CD8-positive, alpha-beta memory T cell (primary cell): Measurements from ENCODE around the gene TMEM176A. TPM values are rescaled to one million over a fixed set of nuclear protein-coding genes. Genes with fewer than 3 reads are reported as not detected.

Experiments used
- CTCF ChIA-PET: fragments of 350-600 bp; sonication (Branson Sonifier 250); formaldehyde crosslinking; loops from one replicate; lab custom pipeline; 2021; ENCODE audit warnings: antibody characterized with exemption; lab: Charles Lee
- POLR2A ChIA-PET: fragments of 350-600 bp; sonication (Branson Sonifier 250); formaldehyde crosslinking; loops from one replicate; lab custom pipeline; 2021; ENCODE audit warnings: antibody characterized with exemption; lab: Charles Lee
- DNase-seq, 5 donors: peaks; one replicate each; pipeline versions ENCODE4 v3.0.0 to v3.0.0-alpha.2; 2020 to 2022; ENCODE audit warnings: mixed read lengths in 1 of 5
- H3K27ac ChIP-seq: one replicate; pipeline ENCODE4 v1.7.0; 2013; ENCODE audit warnings: low read depth, mild to moderate bottlenecking, low read length, moderate library complexity
- H3K27me3 ChIP-seq: 2 replicates; pipeline ENCODE4 v1.7.0; 2013; ENCODE audit warnings: low read length, mild to moderate bottlenecking; ENCODE audit not compliant: insufficient read depth, poor library complexity, severe bottlenecking
- H3K36me3 ChIP-seq: 2 replicates; pipeline ENCODE4 v1.7.0; 2013; ENCODE audit warnings: mild to moderate bottlenecking, low read length, moderate library complexity; ENCODE audit not compliant: insufficient read depth
- H3K4me1 ChIP-seq: 2 replicates; pipeline ENCODE4 v1.7.0; 2013; ENCODE audit warnings: mild to moderate bottlenecking, low read length, moderate library complexity; ENCODE audit not compliant: insufficient read depth
- H3K4me3 ChIP-seq: 2 replicates; pipeline ENCODE4 v1.7.0; 2013; ENCODE audit warnings: mild to moderate bottlenecking, low read length
- H3K9me3 ChIP-seq: 2 replicates; pipeline ENCODE4 v1.7.0; 2013; ENCODE audit warnings: mild to moderate bottlenecking, low read length
- H3K27ac Mint-ChIP-seq, 8 donors: one replicate each; pipeline ENCODE4 v1.8.0; 2020 to 2021; ENCODE audit warnings: mixed read lengths in 8 of 8, mild to moderate bottlenecking in 6 of 8, inconsistent platforms in 3 of 8, moderate library complexity in 3 of 8
- H3K27me3 Mint-ChIP-seq, 2 donors: one replicate each; pipeline ENCODE4 v1.8.0; 2020 to 2021; ENCODE audit warnings: mixed read lengths in 2 of 2, mild to moderate bottlenecking in 1 of 2, moderate library complexity in 1 of 2
- H3K36me3 Mint-ChIP-seq, 3 donors: one replicate each; pipeline ENCODE4 v1.8.0; 2020 to 2021; ENCODE audit warnings: mixed read lengths in 3 of 3, inconsistent platforms in 1 of 3, mild to moderate bottlenecking in 1 of 3
- H3K4me1 Mint-ChIP-seq, 3 donors: one replicate each; pipeline ENCODE4 v1.8.0; 2020 to 2021; ENCODE audit warnings: mixed read lengths in 3 of 3, inconsistent platforms in 1 of 3, mild to moderate bottlenecking in 1 of 3
- H3K4me3 Mint-ChIP-seq, 7 donors: one replicate each; pipeline ENCODE4 v1.8.0; 2020 to 2021; ENCODE audit warnings: mixed read lengths in 7 of 7, mild to moderate bottlenecking in 6 of 7, moderate library complexity in 4 of 7, inconsistent platforms in 2 of 7
- H3K9me3 Mint-ChIP-seq, 5 donors: one replicate each; pipeline ENCODE4 v1.8.0; 2020 to 2022; ENCODE audit warnings: mixed read lengths in 5 of 5, mild to moderate bottlenecking in 3 of 5, moderate library complexity in 2 of 5, inconsistent platforms in 1 of 5
- polyA plus RNA-seq: library from polyadenylated mRNA; unstranded; fragments of 300-500 nt; fragmentation: Illumina TruSeq; gene quantifications from one replicate; pipeline ENCODE4 v1.2.3, GENCODE V29; 2021
- total RNA-seq, 2 experiments: library from RNA; stranded (reverse); gene quantifications; one replicate each; pipeline ENCODE4 v1.2.3, GENCODE V29; 2021

Gene TMEM176A
- total and polyA plus RNA-seq, 3 experiments from 2014 or later = 0.26 TPM; not detected in 2

- no peak overlapping the region for H3K4me3 Mint-ChIP-seq
Observed at GRCh38 chr7:150823484-150824126, 23.0 kb downstream of the TMEM176A start.

DNA sequence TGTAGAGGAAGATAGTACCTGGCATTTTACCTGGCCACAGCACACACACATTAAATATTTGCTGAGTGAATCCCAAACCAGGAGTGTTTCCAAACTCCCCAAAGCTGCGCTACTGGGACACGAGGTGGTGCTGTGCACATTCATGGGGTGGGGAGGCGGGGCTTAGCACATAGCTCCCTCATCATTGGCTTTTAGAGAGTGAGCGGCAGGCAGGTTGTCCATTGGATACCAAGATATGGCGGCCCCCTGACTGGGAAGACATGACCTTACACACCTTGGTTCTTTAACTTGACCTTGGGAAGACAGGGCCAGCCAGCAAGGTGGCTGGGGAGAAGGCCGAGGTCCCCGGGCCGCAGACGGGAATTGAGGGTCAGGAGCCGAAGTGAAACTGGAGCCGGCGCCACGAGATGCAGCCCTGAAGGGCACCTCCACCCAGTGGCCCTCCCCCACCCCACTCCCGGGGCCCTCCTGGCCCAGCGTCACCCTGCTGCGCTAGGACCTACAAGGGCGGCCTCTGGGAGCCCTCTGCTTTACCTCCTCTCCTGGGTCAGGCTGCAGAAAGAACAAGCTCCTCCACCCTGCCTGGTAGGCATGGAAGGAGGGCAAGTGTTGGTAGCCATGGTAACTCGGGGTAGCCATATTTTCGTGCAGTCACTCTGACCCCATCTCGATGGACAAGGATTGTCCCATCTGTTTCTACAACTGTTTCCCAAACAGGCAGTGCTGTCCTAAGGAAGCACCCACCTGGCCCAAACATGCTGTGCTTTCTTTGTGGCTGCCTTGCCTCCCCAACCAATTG is 24.0 kb downstream of the TMEM176A start:
- Mint-ChIP-seq H3K27ac (peak overlapping the region in 2 of 8 donors; percentile 35 to 73), H3K4me1 (no peaks in the 10 kb centered on the region), H3K9me3 (peaks cover 2 to 8% (median 4%) of the 10 kb centered on the region in 5 donors), H3K36me3 (no peaks in the 10 kb centered on the region), H3K27me3 (peaks cover 25 to 47% of the 10 kb centered on the region in 2 donors), H3K4me3 (no peak overlapping the region)
- H3K27me3 ChIP-seq = no peaks in the 10 kb centered on the region
- no peaks in the 10 kb centered on the region for H3K9me3 ChIP-seq
- H3K4me1 ChIP-seq = no peaks in the 10 kb centered on the region
- ChIA-PET POLR2A (no interaction called here), CTCF (no interaction called here)
- no peak overlapping the region for H3K27ac ChIP-seq
- DNase-seq = no peak
- H3K4me3 ChIP-seq = no peak overlapping the region
- no peaks in the 10 kb centered on the region for H3K36me3 ChIP-seq

More at GRCh38 chr7:150823484-150824126, 23.0 kb downstream of the TMEM176A start:
- Histone ChIP-seq H3K27ac (no peak overlapping the region), H3K4me3 (no peak overlapping the region), H3K4me1 (no peaks in the 10 kb centered on the region), H3K27me3 (no peaks in the 10 kb centered on the region), H3K36me3 (no peaks in the 10 kb centered on the region), H3K9me3 (no peaks in the 10 kb centered on the region)
- no peaks in the 10 kb centered on the region for H3K36me3 Mint-ChIP-seq
- DNase-seq = no peak
- ChIA-PET POLR2A (no interaction called here), CTCF (no interaction called here)
- H3K27ac Mint-ChIP-seq = no peak overlapping the region
- H3K9me3 Mint-ChIP-seq = peaks cover 2 to 8% (median 4%) of the 10 kb centered on the region in 5 donors
- peaks cover 25 to 44% of the 10 kb centered on the region in 2 donors for H3K27me3 Mint-ChIP-seq
- no peaks in the 10 kb centered on the region for H3K4me1 Mint-ChIP-seq

- H3K9me3 Mint-ChIP-seq = peaks cover 2 to 8% (median 4%) of the 10 kb centered on the region in 5 donors
- POLR2A ChIA-PET = interaction anchor here (0.6 kb wide), 1 partner anchor 11 kb away, joined by 3 read pairs; no protein-coding TSS in a partner anchor
- H3K36me3 Mint-ChIP-seq = no peaks in the 10 kb centered on the region
Observed at GRCh38 chr7:150826061-150826849, 25.7 kb downstream of the TMEM176A start.

DNA sequence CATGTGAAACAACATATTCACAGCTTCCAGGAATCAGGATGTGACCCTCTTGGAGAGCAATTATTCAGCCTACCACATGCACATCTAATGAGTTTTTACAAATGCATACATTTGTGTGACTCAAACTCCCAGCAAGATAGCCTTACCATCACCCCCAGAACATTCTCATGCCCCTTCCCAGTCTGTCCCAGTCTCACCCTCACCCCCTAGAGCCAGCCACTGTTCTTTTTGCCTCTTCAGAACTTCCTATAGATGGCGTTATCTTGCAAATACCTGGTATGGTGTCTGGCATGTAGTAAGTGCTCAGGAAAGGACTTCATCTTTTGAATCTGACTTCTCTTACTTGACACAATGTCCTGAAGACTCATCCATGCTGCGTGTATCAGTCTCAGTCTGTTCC is 27.8 kb downstream of the TMEM176A start:
- no peak overlapping the region for H3K4me3 ChIP-seq
- no peaks in the 10 kb centered on the region for H3K9me3 ChIP-seq
- peaks cover 26 to 53% of the 10 kb centered on the region in 2 donors for H3K27me3 Mint-ChIP-seq
- H3K36me3 Mint-ChIP-seq = no peaks in the 10 kb centered on the region
- H3K4me3 Mint-ChIP-seq = no peak overlapping the region
- no peaks in the 10 kb centered on the region for H3K4me1 Mint-ChIP-seq
- H3K4me1 ChIP-seq = no peaks in the 10 kb centered on the region
- POLR2A ChIA-PET = no interaction called here
- no peaks in the 10 kb centered on the region for H3K9me3 Mint-ChIP-seq
- DNase-seq = no peak
- CTCF ChIA-PET = no interaction called here
- no peak overlapping the region for H3K27ac Mint-ChIP-seq
- no peaks in the 10 kb centered on the region for H3K27me3 ChIP-seq
- no peaks in the 10 kb centered on the region for H3K36me3 ChIP-seq
- no peak overlapping the region for H3K27ac ChIP-seq

More at GRCh38 chr7:150826061-150826849, 25.7 kb downstream of the TMEM176A start:
- Histone ChIP-seq H3K4me1 (no peaks in the 10 kb centered on the region), H3K27ac (no peak overlapping the region), H3K4me3 (no peak overlapping the region), H3K27me3 (no peaks in the 10 kb centered on the region), H3K36me3 (no peaks in the 10 kb centered on the region), H3K9me3 (no peaks in the 10 kb centered on the region)
- Mint-ChIP-seq H3K4me1 (no peaks in the 10 kb centered on the region), H3K4me3 (no peak overlapping the region), H3K27ac (no peak overlapping the region), H3K27me3 (peaks cover 27 to 55% of the 10 kb centered on the region in 2 donors)
- CTCF ChIA-PET = no interaction called here
- DNase-seq = no peak

GRCh38 chr7:150829426-150829825 is 28.9 kb downstream of the TMEM176A start:
- H3K36me3 Mint-ChIP-seq = peaks cover 0 to 2% (median 0%) of the 10 kb centered on the region in 3 donors
- no peaks in the 10 kb centered on the region for H3K4me1 Mint-ChIP-seq
- DNase-seq = no peak
- POLR2A ChIA-PET = no interaction called here
- Histone ChIP-seq H3K9me3 (no peaks in the 10 kb centered on the region), H3K4me3 (no peak overlapping the region), H3K4me1 (no peaks in the 10 kb centered on the region), H3K27me3 (no peaks in the 10 kb centered on the region), H3K36me3 (no peaks in the 10 kb centered on the region), H3K27ac (no peak overlapping the region)
- H3K9me3 Mint-ChIP-seq = no peaks in the 10 kb centered on the region
- peaks cover 35 to 61% of the 10 kb centered on the region in 2 donors for H3K27me3 Mint-ChIP-seq
- H3K27ac Mint-ChIP-seq = no peak overlapping the region
- no peak overlapping the region for H3K4me3 Mint-ChIP-seq
- CTCF ChIA-PET = no interaction called here

GRCh38 chr7:150830937-150831336 is 30.4 kb downstream of the TMEM176A start:
- Mint-ChIP-seq H3K4me3 (no peak overlapping the region), H3K4me1 (no peaks in the 10 kb centered on the region), H3K36me3 (peaks cover 0 to 2% (median 0%) of the 10 kb centered on the region in 3 donors), H3K27ac (no peak overlapping the region), H3K27me3 (peaks cover 31 to 62% of the 10 kb centered on the region in 2 donors), H3K9me3 (no peaks in the 10 kb centered on the region)
- no peaks in the 10 kb centered on the region for H3K27me3 ChIP-seq
- ChIA-PET POLR2A (no interaction called here), CTCF (no interaction called here)
- H3K4me1 ChIP-seq = no peaks in the 10 kb centered on the region
- no peaks in the 10 kb centered on the region for H3K36me3 ChIP-seq
- no peaks in the 10 kb centered on the region for H3K9me3 ChIP-seq
- no peak for DNase-seq
- no peak overlapping the region for H3K27ac ChIP-seq
- H3K4me3 ChIP-seq = no peak overlapping the region

- ChIA-PET CTCF (no interaction called here), POLR2A (no interaction called here)
- H3K27ac Mint-ChIP-seq = no peak overlapping the region
- Histone ChIP-seq H3K4me1 (no peaks in the 10 kb centered on the region), H3K9me3 (no peaks in the 10 kb centered on the region), H3K27me3 (peaks cover 3% of the 10 kb centered on the region), H3K36me3 (no peaks in the 10 kb centered on the region), H3K4me3 (no peak overlapping the region), H3K27ac (no peak overlapping the region)
- H3K4me1 Mint-ChIP-seq = no peaks in the 10 kb centered on the region
- H3K27me3 Mint-ChIP-seq = peaks cover 31 to 54% of the 10 kb centered on the region in 2 donors
- no peak overlapping the region for H3K4me3 Mint-ChIP-seq
- peaks cover 0 to 2% (median 0%) of the 10 kb centered on the region in 3 donors for H3K36me3 Mint-ChIP-seq
- no peaks in the 10 kb centered on the region for H3K9me3 Mint-ChIP-seq
- no peak for DNase-seq
Observed at GRCh38 chr7:150831851-150832250, 31.3 kb downstream of the TMEM176A start.
